GM12892 (cell line): ENCODE results near the gene RUNDC3A.

Source experiments
- DNase-seq: peaks from one replicate; pipeline ENCODE4 v3.0.0; 2011; ENCODE audit not compliant: insufficient read length
- FAIRE-seq: peaks from 2 replicates; lab custom pipeline; 2011; peaks lifted over from hg19 to GRCh38; lab: Jason Lieb, UNC
- POLR2A ChIP-seq: IDR thresholded peaks from 2 replicates; pipeline ENCODE4 v1.6.1; 2011; ENCODE audit warnings: low read depth, low read length, control low read depth
- POLR2AphosphoS5 ChIP-seq: IDR thresholded peaks from 2 replicates; pipeline ENCODE4 v1.6.1; 2011; ENCODE audit warnings: low read depth, low read length, control low read depth
- TAF1 ChIP-seq: IDR thresholded peaks from 2 replicates; pipeline ENCODE4 v1.6.1; 2011; ENCODE audit warnings: low read depth, mild to moderate bottlenecking, control low read depth, low read length, borderline replicate concordance

RUNDC3A gene

DNA sequence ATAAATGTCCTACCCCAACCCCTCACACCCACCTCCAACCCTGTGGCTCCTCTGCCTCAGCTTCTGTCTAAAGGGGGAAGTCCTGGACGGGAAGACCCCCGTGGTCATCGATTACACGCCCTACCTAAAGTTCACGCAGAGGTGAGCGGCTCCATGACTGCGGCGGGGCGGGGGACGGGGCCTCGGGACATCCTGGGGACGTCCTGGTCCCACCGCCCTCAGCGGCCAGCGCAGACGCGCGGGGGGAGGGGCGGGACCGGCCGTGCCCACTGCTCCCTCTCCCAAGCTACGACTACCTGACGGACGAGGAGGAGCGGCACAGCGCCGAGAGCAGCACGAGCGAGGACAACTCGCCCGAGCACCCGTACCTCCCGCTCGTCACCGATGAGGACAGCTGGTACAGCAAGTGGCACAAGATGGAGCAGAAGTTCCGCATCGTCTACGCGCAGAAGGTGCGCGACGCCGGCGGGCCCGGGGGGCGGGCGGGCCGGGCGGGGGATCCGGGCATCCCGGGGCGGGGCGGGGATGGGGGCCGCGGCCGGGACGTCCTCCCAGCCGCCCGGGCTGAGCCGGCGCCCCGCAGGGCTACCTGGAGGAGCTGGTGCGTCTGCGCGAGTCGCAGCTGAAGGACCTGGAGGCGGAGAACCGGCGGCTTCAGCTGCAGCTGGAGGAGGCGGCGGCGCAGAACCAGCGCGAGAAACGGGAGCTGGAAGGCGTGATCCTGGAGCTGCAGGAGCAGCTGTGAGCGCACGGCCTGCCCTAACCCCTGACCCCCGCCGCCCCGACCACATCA is 6.7 kb downstream of the RUNDC3A start:
- peak; percentile 80 for DNase-seq
- TF ChIP-seq TAF1 (no peak), POLR2AphosphoS5 (no peak), POLR2A (no peak)
- FAIRE-seq, result no peak

DNA sequence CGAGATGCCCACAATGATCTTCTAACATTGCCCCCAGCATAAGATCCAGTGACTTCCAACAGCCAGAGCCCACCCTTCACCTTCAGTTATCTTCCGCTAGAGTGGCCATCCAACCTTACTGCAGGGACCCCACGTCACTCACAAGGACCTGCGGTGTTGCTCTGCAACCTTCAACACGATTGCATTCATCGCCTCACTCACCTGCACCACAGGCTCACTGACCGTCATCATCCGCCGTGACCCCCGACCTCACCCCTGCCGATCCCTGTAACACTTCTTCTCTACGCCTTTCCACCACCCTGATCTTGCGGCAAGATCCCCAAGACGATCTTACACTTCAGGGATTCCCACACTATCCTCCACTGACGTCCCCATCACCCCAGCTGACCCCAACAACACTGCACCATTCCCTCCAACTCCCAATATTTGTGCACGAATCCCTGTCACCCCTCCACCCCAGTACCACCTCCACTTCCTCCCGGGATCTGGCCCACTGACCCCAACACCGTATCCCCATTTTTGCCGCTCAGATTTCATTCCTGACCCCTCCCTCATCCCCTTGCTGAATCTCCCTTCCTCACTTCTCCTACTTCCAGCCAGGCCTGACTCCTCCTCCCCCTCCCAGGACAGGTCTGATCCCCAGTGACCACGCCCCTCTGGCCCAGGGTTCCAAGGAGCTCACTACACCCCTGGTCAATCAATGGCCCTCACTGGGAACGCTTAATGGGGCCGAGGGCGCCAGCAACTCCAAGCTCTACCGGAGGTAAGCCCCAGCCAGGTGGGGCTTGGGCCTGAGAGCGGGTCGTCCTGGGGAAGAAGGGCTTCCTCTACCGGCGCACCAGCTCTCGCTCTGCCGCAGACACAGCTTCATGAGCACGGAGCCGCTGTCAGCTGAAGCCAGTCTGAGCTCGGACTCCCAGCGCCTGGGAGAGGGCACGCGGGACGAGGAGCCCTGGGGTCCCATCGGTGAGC is 7.6 kb downstream of the RUNDC3A start:
- FAIRE-seq (no peak), DNase-seq (no peak)
- TF ChIP-seq POLR2A (peak; percentile 18; the same call in 1 of the 2 replicates), POLR2AphosphoS5 (no peak)

DNA sequence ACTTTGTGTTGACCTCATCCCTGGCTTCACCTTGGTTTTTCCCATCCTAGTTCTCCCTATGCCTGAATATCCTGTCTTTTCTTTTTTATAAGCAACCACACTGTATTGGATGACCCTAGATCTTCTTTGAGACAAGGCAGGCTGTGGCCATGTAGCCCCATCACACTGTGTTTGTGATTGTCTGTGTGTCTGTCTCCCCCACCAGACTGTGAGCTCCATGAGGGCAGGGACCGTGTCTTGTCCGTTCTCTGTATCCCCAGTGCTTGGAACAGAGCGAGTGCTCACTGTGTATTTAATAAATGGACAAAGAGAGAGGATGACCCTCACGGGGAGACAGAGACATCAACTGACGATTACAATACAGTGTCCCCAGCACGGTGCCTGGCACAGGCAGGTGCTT is 9.1 kb downstream of the RUNDC3A start:
- no peak for FAIRE-seq
- DNase-seq, result no peak
- TF ChIP-seq TAF1, result no peak
- TF ChIP-seq POLR2A, result no peak

GRCh38 chr17:44318077-44318892 is 9.9 kb downstream of the RUNDC3A start:
- DNase-seq (no peak), FAIRE-seq (no peak)
- TF ChIP-seq POLR2A (0 out of 2 replicates have a peak, but pooled peaks have one; percentile 8), TAF1 (no peak), POLR2AphosphoS5 (no peak; the same call in none of the 2 replicates)

DNA sequence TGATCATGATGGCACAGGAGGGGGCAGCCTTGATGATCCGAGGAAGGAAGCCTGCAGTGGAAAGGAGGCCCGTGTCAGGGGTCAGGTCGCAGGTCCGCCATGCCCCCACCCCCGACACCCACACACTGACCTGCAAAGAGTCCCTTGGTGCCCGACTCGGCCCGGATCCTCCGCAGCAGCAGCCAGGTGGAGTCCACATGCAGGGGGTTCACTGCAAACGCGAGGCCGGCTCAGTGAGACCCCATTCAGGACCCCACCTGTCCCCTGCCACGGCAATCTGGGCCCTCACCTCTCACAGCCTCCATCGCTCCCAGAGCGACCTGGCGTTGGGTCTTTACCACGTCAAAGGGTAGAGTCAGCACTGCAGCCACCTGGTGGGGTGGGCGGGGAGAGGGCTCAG is 11.7 kb downstream of the RUNDC3A start:
- FAIRE-seq (no peak), DNase-seq (no peak)
- TF ChIP-seq POLR2AphosphoS5, result 0 out of 2 replicates have a peak, but pooled peaks have one; percentile 13
- TF ChIP-seq TAF1, result no peak

GRCh38 chr17:44321246-44322120 is 13.1 kb downstream of the RUNDC3A start:
- TF ChIP-seq POLR2AphosphoS5, result no peak
- TF ChIP-seq TAF1, result no peak
- no peak for TF ChIP-seq POLR2A
- DNase-seq (no peak), FAIRE-seq (no peak)

DNA sequence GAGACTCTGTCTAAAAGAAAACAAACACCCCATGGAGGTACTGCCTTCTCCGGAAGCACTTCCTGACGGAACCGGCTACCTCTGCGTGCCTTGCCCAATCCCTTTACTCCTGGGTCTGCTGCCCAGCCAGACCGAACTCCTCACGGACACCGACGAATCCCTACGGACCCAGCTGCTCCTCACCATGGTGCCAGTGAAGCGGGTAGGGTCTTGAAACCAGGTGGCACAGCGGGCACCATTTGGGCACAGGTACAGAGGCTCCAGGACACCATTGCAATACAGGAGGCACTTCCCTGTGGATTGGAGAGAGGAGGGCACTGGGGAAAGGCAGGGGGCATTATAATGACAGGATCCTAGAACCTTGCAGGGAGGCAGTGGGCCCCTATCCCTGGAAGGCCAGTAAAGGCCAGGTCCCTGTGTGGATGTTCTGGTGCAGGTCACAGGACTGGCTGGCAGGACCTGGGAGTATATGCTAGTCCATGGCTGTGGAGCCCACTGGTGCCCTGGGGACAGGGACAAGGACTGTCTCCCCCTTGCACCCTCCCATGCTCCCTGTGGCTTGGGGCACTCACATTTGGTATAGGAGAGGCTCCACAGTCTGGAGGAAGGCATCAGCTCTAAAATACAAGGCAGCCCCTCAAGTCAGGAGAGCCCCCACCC is 14.0 kb downstream of the RUNDC3A start:
- TF ChIP-seq TAF1, result no peak
- TF ChIP-seq POLR2AphosphoS5, result no peak
- no peak for TF ChIP-seq POLR2A
- FAIRE-seq, result no peak
- no peak for DNase-seq

DNA sequence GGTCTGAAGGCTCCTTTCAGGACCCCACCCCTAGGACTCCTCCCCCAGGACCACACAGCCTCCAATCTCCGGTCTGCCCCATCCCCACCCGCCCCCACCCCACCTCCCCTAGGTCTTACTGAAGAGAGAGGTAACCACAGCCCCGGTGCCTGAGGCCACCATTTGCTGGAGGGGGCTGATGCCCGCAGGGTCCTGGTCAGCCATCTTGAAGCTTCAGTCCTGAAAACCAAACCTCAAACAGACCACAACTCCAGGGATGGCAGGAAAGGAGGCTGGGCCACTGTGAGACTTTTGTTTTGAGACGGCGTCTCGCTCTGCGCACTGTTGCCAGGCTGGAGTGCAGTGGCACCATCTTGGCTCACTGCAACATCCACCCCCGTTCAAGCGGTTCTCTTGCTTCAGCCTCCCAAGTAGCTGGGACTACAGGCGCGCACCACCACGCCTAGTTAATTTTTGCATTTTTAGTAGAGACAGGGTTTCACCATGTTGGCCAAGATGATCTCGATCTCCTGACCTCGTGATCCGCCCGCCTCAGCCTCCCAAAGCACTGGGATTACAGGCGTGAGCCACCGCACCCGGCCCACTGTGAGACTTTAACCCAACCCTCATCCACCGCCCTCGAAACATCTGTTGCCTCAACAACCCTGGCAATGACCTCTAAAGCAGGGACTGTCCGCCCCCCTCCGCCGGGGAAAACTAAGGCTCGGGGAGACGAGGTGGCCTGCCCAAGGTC is 15.1 kb downstream of the RUNDC3A start:
- TF ChIP-seq TAF1 (no peak), POLR2A (no peak), POLR2AphosphoS5 (no peak)
- no peak for DNase-seq
- FAIRE-seq, result no peak

DNA sequence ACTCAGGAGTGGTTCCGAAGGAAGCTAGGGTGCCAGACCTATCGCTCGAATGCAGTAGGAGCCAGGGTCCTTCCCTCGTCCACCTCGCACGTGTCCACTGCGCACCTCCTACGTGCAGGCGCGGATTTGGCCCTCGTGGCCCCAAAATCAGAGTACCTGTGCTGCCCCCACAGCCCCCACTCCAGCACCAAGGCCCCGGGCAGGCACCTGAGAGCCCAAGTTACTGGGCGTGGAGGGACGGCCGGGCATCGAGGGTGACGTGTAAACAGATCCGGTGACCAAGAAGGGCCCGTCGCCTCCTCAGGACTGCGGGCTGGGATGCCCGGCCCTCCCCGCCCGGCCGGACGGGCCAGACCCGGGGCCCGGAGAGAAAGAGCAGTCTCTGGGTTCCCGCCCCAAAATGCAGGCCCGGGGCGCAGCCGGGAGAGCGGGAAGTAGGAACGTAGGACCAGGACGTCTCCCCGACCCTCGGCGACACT is 15.7 kb downstream of the RUNDC3A start:
- FAIRE-seq (no peak), DNase-seq (no peak)
- TF ChIP-seq TAF1 (no peak), POLR2A (no peak), POLR2AphosphoS5 (no peak)
